Measurements from ENCODE around the gene HOXA3.

The HOXA3 gene

DNA sequence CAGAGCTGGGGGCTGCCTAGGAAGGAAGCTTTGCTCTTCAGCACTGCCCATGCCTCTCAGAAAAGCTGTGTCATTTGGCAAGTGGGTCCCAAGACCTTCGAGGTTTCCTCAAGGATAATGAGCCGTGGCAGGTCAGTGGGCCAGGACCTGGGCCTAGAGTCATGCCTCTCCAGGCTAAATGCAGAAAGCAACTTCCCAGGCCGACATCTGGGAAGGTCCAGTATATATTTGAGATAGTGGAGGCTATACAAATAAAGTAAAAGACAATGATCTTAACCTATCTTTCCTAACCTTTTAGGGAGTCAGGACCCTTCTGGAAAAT is 24.1 kb upstream of the HOXA3 start:
- H3K4me3 ChIP-seq (ENCODE audit: low read depth, low read length), result no peak overlapping the region
- DNase-seq (ENCODE audit: low read depth), result no peak

DNA sequence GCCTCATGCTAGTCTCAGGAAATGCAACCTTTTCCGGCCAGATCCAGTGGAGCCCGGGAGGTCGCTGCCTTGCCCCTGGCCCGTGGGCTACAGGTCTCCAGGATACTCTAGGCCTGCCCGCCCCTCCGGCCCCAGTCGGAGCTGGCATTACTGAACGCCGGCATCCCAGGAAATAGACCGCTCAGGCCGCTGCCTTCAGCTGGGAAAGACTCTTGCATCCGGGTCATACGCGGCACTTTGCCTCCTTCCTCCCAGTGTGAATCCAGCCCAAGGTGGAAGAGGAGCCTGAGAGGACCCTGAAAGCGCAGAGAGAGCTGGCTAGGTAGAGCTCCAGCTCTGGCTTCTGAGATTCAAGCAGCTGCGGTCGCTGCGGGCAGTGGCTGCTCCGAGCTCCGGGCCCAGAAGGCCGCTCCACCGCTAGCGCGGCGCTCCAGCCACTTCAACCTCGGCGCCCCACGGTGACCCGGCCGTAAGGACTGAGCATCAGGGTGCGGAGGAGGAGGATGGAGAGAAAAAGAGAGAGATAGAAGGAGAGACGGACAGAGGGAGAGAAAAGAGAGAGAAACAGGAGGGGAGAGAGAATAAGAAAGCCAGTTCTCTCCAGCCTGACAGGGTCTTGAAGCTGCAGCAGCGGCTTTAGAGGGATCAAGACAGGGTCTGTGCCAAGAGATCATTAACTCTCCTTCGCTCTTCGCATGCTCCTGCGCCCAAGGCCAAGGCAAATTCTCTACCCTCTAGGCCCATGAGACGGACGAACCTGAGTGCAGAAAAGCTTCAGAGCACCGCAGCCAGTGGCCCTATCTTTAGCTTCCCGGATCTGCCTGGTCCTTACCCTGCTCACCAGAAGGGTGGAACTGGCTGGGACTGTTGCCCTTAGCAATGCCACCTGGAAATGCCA is 23.5 kb upstream of the HOXA3 start:
- no peak for TF ChIP-seq POLR2A (IDR thresholded peaks at IDR 0.05; ENCODE audit: extremely low read depth, insufficient read length)
- TF ChIP-seq MYC (IDR thresholded peaks at IDR 0.05; ENCODE audit: low read depth, low read length), result no peak
- TF ChIP-seq, protein P1, sequence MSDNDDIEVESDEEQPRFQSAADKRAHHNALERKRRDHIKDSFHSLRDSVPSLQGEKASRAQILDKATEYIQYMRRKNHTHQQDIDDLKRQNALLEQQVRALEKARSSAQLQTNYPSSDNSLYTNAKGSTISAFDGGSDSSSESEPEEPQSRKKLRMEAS (IDR thresholded peaks at IDR 0.05; ENCODE audit: low read depth, low read length), result no peak
- TF ChIP-seq, protein P2, sequence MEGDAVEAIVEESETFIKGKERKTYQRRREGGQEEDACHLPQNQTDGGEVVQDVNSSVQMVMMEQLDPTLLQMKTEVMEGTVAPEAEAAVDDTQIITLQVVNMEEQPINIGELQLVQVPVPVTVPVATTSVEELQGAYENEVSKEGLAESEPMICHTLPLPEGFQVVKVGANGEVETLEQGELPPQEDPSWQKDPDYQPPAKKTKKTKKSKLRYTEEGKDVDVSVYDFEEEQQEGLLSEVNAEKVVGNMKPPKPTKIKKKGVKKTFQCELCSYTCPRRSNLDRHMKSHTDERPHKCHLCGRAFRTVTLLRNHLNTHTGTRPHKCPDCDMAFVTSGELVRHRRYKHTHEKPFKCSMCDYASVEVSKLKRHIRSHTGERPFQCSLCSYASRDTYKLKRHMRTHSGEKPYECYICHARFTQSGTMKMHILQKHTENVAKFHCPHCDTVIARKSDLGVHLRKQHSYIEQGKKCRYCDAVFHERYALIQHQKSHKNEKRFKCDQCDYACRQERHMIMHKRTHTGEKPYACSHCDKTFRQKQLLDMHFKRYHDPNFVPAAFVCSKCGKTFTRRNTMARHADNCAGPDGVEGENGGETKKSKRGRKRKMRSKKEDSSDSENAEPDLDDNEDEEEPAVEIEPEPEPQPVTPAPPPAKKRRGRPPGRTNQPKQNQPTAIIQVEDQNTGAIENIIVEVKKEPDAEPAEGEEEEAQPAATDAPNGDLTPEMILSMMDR (IDR thresholded peaks at IDR 0.05; ENCODE audit: low read depth, low read length), result no peak
- DNase-seq (ENCODE audit: low read depth), result no peak
- H3K4me3 ChIP-seq (ENCODE audit: low read depth, low read length), result no peak overlapping the region

More for the DNA sequence above, 24.1 kb upstream of the HOXA3 start:
- no peak for TF ChIP-seq POLR2A (IDR thresholded peaks at IDR 0.05; ENCODE audit: extremely low read depth, insufficient read length)
- TF ChIP-seq, protein P1 (IDR thresholded peaks at IDR 0.05; ENCODE audit: low read depth, low read length), result no peak
- TF ChIP-seq, protein P2 (IDR thresholded peaks at IDR 0.05; ENCODE audit: low read depth, low read length), result no peak
- no peak for TF ChIP-seq MYC (IDR thresholded peaks at IDR 0.05; ENCODE audit: low read depth, low read length)

DNA sequence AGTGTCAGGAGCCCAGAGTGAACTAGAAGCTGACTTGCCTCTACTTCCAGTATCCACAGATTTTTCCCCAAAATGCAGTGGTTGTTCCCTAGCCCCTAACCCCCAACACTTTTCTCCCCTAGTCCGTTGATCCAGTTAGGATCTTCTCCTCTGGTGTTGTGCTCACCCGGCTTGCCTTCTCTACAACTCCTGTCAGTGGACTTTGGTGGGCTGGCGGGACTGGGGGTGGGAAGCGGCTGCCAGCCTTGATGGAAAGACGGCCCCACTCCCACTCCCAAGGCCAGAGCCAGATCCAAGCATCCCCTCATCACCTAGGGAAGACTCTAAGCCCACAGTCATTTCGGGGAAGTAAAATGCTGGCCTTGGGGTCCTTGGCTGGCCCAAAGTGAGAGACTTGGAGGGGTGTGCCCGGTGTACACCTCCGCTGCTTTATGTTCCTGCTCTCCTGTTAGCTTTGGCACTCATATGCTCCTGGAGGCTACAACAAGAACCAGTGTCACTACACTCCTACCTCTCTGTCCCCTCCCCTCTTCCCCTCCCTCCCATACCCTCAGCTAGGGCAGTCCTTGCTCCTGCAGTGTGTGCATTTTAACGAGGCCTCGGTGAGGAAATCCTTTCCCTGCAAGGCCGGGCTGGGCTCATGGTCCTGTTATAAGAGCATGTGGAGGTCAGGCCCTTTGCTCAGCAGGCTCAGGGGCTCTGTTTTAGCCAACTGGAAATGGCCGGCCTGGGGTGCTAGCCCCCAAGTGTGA is 22.7 kb upstream of the HOXA3 start:
- no peak overlapping the region for H3K4me3 ChIP-seq (ENCODE audit: low read depth, low read length)
- peak; percentile 74 for DNase-seq (ENCODE audit: low read depth)
- TF ChIP-seq, protein P2 (IDR thresholded peaks at IDR 0.05; ENCODE audit: low read depth, low read length), result no peak
- TF ChIP-seq, protein P1 (IDR thresholded peaks at IDR 0.05; ENCODE audit: low read depth, low read length), result peak; percentile 42; the same call in 1 of the 2 replicates
- no peak for TF ChIP-seq POLR2A (IDR thresholded peaks at IDR 0.05; ENCODE audit: extremely low read depth, insufficient read length)
- peak; percentile 42 for TF ChIP-seq MYC (IDR thresholded peaks at IDR 0.05; ENCODE audit: low read depth, low read length)

DNA sequence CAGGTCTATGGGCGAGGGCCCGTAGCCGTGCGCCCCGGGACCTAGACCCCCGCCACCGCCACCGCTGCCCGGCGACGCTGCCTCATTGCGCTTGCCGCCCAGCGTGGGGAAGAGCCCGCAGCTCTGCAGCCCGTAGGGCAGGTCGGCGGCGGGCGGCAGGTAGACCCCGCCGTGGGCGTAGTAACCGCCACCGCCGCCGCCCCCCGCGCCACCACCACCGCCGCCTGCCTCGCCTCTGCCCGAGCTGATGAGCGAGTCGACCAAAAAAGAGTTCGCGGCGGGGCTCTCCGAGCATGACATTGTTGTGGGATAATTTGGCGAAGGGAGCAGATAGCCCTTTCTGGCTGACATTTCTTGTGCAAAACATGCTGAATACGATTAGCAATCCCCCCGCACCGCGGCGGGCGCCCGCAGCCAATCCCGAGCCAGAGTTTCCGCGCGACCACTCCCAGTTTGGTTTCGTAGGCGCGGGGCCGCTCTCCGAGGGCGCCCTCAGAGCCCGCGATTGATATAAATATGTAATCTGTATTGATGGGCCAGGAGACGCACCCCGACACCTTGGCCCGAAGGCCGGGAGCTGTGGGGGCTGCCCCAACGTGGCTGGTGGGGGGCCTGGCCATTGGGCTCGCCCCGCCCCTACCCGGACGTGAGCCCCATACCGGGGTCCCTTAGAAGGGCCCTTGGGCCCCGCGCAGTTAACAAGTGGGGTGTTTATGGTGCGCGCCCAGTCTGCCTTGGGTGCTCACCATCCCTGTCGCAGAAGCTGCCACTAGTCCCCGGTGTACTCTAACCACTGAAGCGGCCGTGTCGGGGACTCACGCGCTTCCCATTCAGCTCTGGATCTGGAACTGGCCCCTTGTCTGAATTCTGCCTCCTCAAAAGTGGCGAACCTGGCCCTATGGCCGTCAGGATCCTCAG is 21.8 kb upstream of the HOXA3 start, which contains the start of gene HOXA10:
Gene HOXA10 (minus strand): TSS at position 365 of the 918 bp plus-strand sequence. CDS start 14 bp downstream, at position 351.
- DNase-seq (ENCODE audit: low read depth), result peak; percentile 67
- peak within 1 kb of the TSS; percentile 82 for H3K4me3 ChIP-seq (ENCODE audit: low read depth, low read length)
- TF ChIP-seq MYC (IDR thresholded peaks at IDR 0.05; ENCODE audit: low read depth, low read length) (no peak), POLR2A (IDR thresholded peaks at IDR 0.05; ENCODE audit: extremely low read depth, insufficient read length) (peak; percentile 40)
- TF ChIP-seq, protein P1 (IDR thresholded peaks at IDR 0.05; ENCODE audit: low read depth, low read length), result no peak

DNA sequence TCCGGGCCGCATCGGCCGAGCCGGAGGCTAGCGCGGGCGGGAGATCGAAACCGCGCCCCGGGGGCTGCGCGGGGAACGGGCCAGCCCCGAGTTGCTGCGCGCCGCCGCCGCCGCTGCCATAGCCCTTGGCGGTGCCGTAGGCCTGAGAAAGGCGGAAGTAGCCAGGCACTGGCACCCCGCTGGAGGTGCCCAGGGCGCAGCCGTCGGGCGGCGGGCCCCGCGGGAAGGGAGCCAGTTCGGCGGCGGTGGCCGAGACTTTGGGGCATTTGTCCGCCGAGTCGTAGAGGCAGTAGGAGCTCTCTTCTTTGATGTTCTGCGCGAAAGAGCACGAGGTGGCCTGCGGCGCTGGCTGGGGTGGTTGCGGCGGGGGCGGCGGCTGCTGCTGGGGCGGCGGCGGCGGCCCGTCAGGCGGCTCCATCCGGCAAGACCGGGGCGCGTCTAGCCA is 21.1 kb upstream of the HOXA3 start:
- peak overlapping the region; percentile 82 for H3K4me3 ChIP-seq (ENCODE audit: low read depth, low read length)
- TF ChIP-seq MYC (IDR thresholded peaks at IDR 0.05; ENCODE audit: low read depth, low read length) (peak; percentile 36; the same call in 1 of the 2 replicates), POLR2A (IDR thresholded peaks at IDR 0.05; ENCODE audit: extremely low read depth, insufficient read length) (peak; percentile 86)
- TF ChIP-seq, protein P2 (IDR thresholded peaks at IDR 0.05; ENCODE audit: low read depth, low read length), result no peak
- TF ChIP-seq, protein P1 (IDR thresholded peaks at IDR 0.05; ENCODE audit: low read depth, low read length), result peak; percentile 50
- no peak for DNase-seq (ENCODE audit: low read depth)

All from NB4 (cell line).